Activated naive CD8-positive, alpha-beta T cell treated with anti-CD3 and anti-CD28 coated beads, Interleukin-2, amount 50 U/mL, for 16 hours (primary cell): ENCODE data around the gene INAVA.
"Not testable (repeated sequence)": the region's sequence is repeated elsewhere in the genome, so short reads cannot be mapped to it uniquely, and the experiment has no call there.

Source experiments
- DNase-seq: peaks from one replicate; pipeline ENCODE4 v3.0.0-alpha.2; 2020; ENCODE audit warnings: low read depth, low spot score

INAVA gene

GRCh38 chr1:200963076-200963475 lies 68.4 kb downstream of the INAVA start:
- DNase-seq = no peak

- DNase-seq = not testable (repeated sequence)
Measured at GRCh38 chr1:200963888-200964287, 69.2 kb downstream of the INAVA start.
